GM23338 (cell line): ENCODE results near the gene RAB31.

Experiments
- CTCF ChIP-seq, 2 experiments: fragments of 200-600 bp in 1 of 2; sonication (generic) in 1 of 2; conservative IDR thresholded peaks; 2 replicates each; pipeline versions ENCODE4 v1.5.1 to v1.6.1; 2016 to 2017; ENCODE audit warnings: antibody characterized with exemption in 2 of 2, low read depth in 2 of 2, mild to moderate bottlenecking in 2 of 2, moderate library complexity in 1 of 2
- EZH2 ChIP-seq: fragments of 200-600 bp; sonication (generic); IDR thresholded peaks from one replicate; pipeline ENCODE4 v1.8.0; 2017; ENCODE audit warnings: antibody characterized with exemption, mild to moderate bottlenecking, low read depth; ENCODE audit not compliant: unreplicated experiment
- NANOG ChIP-seq: IDR thresholded peaks from 2 replicates; pipeline ENCODE4 v1.6.1; 2016; ENCODE audit warnings: antibody characterized with exemption, borderline replicate concordance

GRCh38 chr18:9731380-9731779 is 23.3 kb downstream of the RAB31 start:
- TF ChIP-seq NANOG (no peak), EZH2 (no peak), CTCF (conservative IDR thresholded peaks at IDR 0.05; ENCODE audit: low read depth in 2 of 2) (no peak)
